Gastrocnemius medialis (tissue), 4 donors: ENCODE data around the gene TBCD.
A peak's percentile ranks its signal among the peaks of the same experiment; 100 is the strongest.

ENCODE experiments used
- CTCF ChIP-seq, 5 experiments: fragments of 450-650 bp in 3 of 5; fragments of 200-600 bp in 2 of 5; sonication (generic) in 2 of 5; IDR thresholded peaks in 4 of 5; conservative IDR thresholded peaks in 1 of 5; 1 replicate in 4 of 5; 2 replicates in 1 of 5; pipeline ENCODE4 v1.5.1; 2016 to 2019; ENCODE audit warnings: antibody characterized with exemption in 5 of 5, mild to moderate bottlenecking in 3 of 5, moderate library complexity in 3 of 5
- POLR2A ChIP-seq, 2 donors: fragments of 450-650 bp; IDR thresholded peaks; one replicate each; pipeline ENCODE4 v1.6.1; 2017; ENCODE audit warnings: antibody characterized with exemption in 2 of 2, mild to moderate bottlenecking in 2 of 2, moderate library complexity in 2 of 2

- TF ChIP-seq POLR2A (IDR thresholded peaks at IDR 0.05) (peak; percentile 61 to 69), CTCF (IDR thresholded peaks at IDR 0.05 in 4 of 5, conservative IDR thresholded peaks at IDR 0.05 in 1 of 5) (peak in 1 of 5 experiments; percentile 6)
Observed at GRCh38 chr17:82734987-82735866, 16.6 kb upstream of the TBCD start, which contains the start of gene FN3K.
